ENCODE data around the gene BLMH.
"Not testable (repeated sequence)": the region's sequence is repeated elsewhere in the genome, so short reads cannot be mapped to it uniquely, and the experiment has no call there.

BLMH gene

GRCh38 chr17:30249460-30249859, 42.3 kb downstream of the BLMH start:
- no peak for DNase-seq (ENCODE audit: low read depth in 2 of 2)

- DNase-seq (ENCODE audit: low read depth in 2 of 2): no peak
Measured at GRCh38 chr17:30248786-30249185, 43.0 kb downstream of the BLMH start.

GRCh38 chr17:30246460-30246859, 45.3 kb downstream of the BLMH start:
- DNase-seq (ENCODE audit: low read depth in 2 of 2): no peak

- no peak for DNase-seq (ENCODE audit: low read depth in 2 of 2)
Measured at GRCh38 chr17:30244853-30245385, 46.8 kb downstream of the BLMH start.

- no peak for DNase-seq (ENCODE audit: low read depth in 2 of 2)
Measured at GRCh38 chr17:30243568-30243967, 48.2 kb downstream of the BLMH start.

- DNase-seq (ENCODE audit: low read depth in 2 of 2): no peak
Measured at GRCh38 chr17:30243002-30243401, 48.7 kb downstream of the BLMH start.

GRCh38 chr17:30241051-30241450, 50.7 kb downstream of the BLMH start:
- DNase-seq (ENCODE audit: low read depth in 2 of 2): no peak

- no peak for DNase-seq (ENCODE audit: low read depth in 2 of 2)
Measured at GRCh38 chr17:30240177-30240576, 51.6 kb downstream of the BLMH start.

GRCh38 chr17:30239089-30239462, 52.7 kb downstream of the BLMH start:
- DNase-seq (ENCODE audit: low read depth in 2 of 2): no peak

GRCh38 chr17:30238387-30239088, 53.2 kb downstream of the BLMH start:
- DNase-seq (ENCODE audit: low read depth in 2 of 2): no peak

- no peak for DNase-seq (ENCODE audit: low read depth in 2 of 2)
Measured at GRCh38 chr17:30238003-30238344, 53.8 kb downstream of the BLMH start.

- no peak for DNase-seq (ENCODE audit: low read depth in 2 of 2)
Measured at GRCh38 chr17:30237296-30238002, 54.3 kb downstream of the BLMH start.

- DNase-seq (ENCODE audit: low read depth in 2 of 2): no peak
Measured at GRCh38 chr17:30236766-30237165, 55.0 kb downstream of the BLMH start.

GRCh38 chr17:30236297-30236624, 55.5 kb downstream of the BLMH start:
- no peak for DNase-seq (ENCODE audit: low read depth in 2 of 2)

- DNase-seq (ENCODE audit: low read depth in 2 of 2): no peak
Measured at GRCh38 chr17:30235386-30236296, 56.1 kb downstream of the BLMH start, which contains the start of gene SLC6A4. SLC6A4 (minus strand) TSS chr17:30235697; CDS start chr17:30221958, 13,739 bp downstream.

GRCh38 chr17:30234964-30235363, 56.8 kb downstream of the BLMH start:
- DNase-seq (ENCODE audit: low read depth in 2 of 2): no peak

GRCh38 chr17:30234296-30234695, 57.4 kb downstream of the BLMH start:
- no peak for DNase-seq (ENCODE audit: low read depth in 2 of 2)

- DNase-seq (ENCODE audit: low read depth in 2 of 2): no peak
Measured at GRCh38 chr17:30232824-30233427, 58.8 kb downstream of the BLMH start.

- DNase-seq (ENCODE audit: low read depth in 2 of 2): no peak
Measured at GRCh38 chr17:30232015-30232823, 59.5 kb downstream of the BLMH start.

GRCh38 chr17:30230596-30231125, 61.1 kb downstream of the BLMH start:
- DNase-seq (ENCODE audit: low read depth in 2 of 2): no peak

GRCh38 chr17:30230009-30230408, 61.7 kb downstream of the BLMH start:
- DNase-seq (ENCODE audit: low read depth in 2 of 2): not testable (repeated sequence)

All from stimulated activated CD8-positive, alpha-beta memory T cell treated with anti-CD3 and anti-CD28 coated beads, Interleukin-7, amount 100 ng/mL, for 4 hours (primary cell).